Kidney epithelial cell (primary cell): Measurements from ENCODE around the gene HSPB1. TPM values are rescaled to one million over a fixed set of nuclear protein-coding genes. Genes with fewer than 3 reads are reported as not detected.

Experiments
- DNase-seq: peaks from one replicate; pipeline ENCODE4 v3.0.0-alpha.2; 2010; ENCODE audit warnings: low read depth
- H3K27me3 ChIP-seq: 2 replicates; pipeline ENCODE4 v1.6.0; 2011; ENCODE audit warnings: low read length; ENCODE audit not compliant: control insufficient read depth, insufficient read depth
- H3K36me3 ChIP-seq: 2 replicates; pipeline ENCODE4 v1.5.1; 2011; ENCODE audit warnings: low read length; ENCODE audit not compliant: control insufficient read depth, insufficient read depth
- H3K4me3 ChIP-seq: 2 replicates; pipeline ENCODE4 v1.5.1; 2011; ENCODE audit warnings: low read depth, mild to moderate bottlenecking, control low read depth, low read length
- total RNA-seq: library from RNA; depleted of rRNA; stranded (reverse); fragments of >200 nt; gene quantifications from 2 replicates; pipeline ENCODE4 v1.2.3, GENCODE V29; 2015
- TF ChIP-seq, protein P1 (sequence below): IDR thresholded peaks from 2 replicates; pipeline ENCODE4 v1.5.1; 2011; ENCODE audit warnings: mild to moderate bottlenecking, moderate library complexity, low read length, control low read depth, inconsistent platforms; ENCODE audit not compliant: insufficient read depth, poor library complexity, severe bottlenecking

Gene HSPB1
- total RNA-seq, 1 donor from 2014 or later = 138 TPM

DNA sequence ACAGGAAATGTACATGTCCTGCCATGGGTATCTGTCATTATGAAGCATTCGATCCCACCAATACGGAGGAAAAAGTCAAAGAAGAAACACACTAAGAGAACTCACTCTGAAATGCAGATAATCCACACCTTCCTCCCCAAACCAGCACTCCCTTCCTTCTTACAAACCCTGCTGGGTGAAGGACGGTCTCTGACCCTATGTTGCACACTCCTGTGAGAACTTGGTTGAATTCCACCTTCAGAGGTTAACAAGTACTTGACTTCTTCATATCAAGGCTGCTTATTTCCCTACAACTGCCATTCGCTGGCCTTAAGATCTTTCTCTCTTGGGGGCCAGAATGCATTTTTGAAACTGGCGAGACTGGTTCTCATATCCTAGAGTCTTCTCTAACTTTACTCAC is 39.7 kb downstream of the HSPB1 start:
- Histone ChIP-seq H3K4me3 (no peak overlapping the region), H3K36me3 (peaks cover 4% of the 10 kb centered on the region), H3K27me3 (no peaks in the 10 kb centered on the region)
- no peak for DNase-seq
- TF ChIP-seq, protein P1, sequence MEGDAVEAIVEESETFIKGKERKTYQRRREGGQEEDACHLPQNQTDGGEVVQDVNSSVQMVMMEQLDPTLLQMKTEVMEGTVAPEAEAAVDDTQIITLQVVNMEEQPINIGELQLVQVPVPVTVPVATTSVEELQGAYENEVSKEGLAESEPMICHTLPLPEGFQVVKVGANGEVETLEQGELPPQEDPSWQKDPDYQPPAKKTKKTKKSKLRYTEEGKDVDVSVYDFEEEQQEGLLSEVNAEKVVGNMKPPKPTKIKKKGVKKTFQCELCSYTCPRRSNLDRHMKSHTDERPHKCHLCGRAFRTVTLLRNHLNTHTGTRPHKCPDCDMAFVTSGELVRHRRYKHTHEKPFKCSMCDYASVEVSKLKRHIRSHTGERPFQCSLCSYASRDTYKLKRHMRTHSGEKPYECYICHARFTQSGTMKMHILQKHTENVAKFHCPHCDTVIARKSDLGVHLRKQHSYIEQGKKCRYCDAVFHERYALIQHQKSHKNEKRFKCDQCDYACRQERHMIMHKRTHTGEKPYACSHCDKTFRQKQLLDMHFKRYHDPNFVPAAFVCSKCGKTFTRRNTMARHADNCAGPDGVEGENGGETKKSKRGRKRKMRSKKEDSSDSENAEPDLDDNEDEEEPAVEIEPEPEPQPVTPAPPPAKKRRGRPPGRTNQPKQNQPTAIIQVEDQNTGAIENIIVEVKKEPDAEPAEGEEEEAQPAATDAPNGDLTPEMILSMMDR = no peak

DNA sequence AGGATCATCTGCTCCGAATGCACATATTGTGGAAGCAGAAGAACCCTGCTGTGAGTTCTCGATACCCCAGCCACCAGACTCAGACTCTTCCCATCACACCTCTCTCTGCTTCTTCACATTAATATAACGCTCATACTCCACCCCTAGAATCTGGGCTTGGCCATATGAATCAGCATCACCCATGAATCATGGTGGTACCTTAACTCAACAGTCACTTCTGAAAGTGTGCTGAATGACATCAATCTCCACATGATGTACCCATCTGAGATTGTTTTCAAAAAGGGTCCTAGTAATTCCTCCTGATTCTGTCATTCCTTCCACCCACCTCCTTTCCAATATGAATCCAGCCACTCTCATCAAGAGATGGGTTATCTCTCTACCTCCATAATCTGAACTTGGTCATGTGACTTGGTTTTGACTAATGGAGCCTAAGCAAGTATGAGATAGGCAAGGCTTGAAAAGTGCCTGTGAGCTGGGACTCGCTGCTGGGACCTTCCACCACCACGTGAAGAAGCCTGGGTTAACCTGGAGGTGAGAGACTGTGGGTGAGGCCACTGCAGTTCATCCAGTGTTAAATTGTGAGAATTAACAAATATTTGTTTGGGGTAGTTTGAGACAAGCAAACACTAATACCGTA is 40.9 kb downstream of the HSPB1 start:
- H3K27me3 ChIP-seq = no peaks in the 10 kb centered on the region
- TF ChIP-seq, protein P1 = no peak
- H3K36me3 ChIP-seq = peaks cover 4% of the 10 kb centered on the region
- DNase-seq = no peak
- H3K4me3 ChIP-seq = no peak overlapping the region

DNA sequence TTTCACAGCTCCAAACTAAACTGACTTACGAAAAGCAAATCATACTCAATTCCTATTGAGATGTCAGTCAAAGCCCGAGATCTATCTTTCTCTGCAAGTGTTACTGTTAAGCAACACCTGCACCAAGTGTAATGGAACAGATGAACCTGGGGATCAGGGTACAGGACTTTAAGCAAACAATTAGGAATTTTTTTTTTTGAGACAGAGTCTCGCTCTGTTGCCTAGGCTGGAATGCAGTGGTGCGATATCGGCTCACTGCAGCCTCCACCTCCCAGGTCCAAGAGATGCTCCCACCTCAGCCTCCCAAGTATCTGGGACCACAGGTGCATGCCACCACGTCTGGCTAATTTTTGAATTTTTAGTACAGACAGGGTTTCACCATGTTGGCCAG is 41.5 kb downstream of the HSPB1 start:
- TF ChIP-seq, protein P1 = no peak
- no peak for DNase-seq
- Histone ChIP-seq H3K27me3 (no peaks in the 10 kb centered on the region), H3K4me3 (no peak overlapping the region), H3K36me3 (peaks cover 4% of the 10 kb centered on the region)

DNA sequence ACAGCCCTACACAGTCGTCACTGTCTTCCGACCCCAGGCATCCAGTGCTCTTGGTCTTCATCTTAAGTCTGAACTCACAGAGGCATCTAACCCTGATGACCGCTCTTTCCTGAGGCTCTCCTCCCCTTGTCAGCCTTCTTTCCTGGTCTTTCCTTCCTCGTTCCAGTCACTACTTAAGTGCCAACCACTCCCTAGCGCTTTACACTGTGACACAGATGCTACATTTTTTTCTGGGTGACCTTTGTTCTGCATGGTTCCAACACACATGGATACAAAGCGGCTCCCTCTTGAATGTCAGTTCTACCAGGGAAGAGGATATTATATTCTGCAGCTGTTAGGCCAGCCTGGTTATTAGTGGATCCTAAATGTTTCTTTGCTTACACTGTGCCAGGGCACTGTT is 43.6 kb downstream of the HSPB1 start:
- no peak overlapping the region for H3K4me3 ChIP-seq
- no peak for DNase-seq
- H3K27me3 ChIP-seq = no peaks in the 10 kb centered on the region
- TF ChIP-seq, protein P1 = no peak
- peaks cover 4% of the 10 kb centered on the region for H3K36me3 ChIP-seq

DNA sequence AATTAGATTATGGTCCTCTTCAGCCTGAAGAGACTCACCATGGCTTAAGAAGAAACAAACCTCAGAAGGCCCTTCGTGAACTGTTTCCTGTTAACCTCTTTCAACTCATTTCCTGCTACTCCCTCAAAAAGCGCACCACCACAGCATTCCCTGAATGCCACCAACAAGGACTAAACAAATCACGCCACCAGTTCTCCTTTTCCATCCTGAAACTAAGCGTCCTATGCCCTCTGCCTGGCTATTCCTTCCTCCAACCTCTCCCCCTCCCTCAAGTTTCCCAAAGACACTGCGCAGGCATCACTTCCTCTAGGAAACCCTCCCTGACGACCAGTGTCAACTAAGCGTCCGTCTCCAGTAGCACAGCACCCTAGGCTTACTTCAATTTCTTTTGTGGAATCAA is 44.3 kb downstream of the HSPB1 start:
- TF ChIP-seq, protein P1 = no peak
- DNase-seq = no peak
- no peaks in the 10 kb centered on the region for H3K27me3 ChIP-seq
- no peak overlapping the region for H3K4me3 ChIP-seq
- H3K36me3 ChIP-seq = peaks cover 4% of the 10 kb centered on the region

DNA sequence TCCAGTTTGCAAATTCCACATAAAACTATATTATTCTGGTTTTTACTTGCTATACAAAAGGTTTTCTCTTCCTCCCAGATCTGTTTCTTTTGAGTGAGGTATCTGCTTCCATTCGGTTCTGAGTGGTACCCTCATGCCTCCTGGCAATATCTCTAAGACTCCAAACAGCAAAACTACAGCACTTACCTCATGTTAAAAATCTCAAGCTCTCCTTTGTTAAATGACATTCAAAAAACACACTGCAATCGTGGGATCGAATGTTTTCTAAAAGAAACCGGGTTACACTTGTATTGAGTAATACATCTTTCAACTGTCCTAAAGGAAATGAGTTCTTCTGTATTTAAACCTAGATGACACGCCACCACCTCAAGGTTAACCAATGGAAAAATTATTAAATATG is 45.2 kb downstream of the HSPB1 start:
- TF ChIP-seq, protein P1 = no peak
- Histone ChIP-seq H3K4me3 (no peak overlapping the region), H3K36me3 (peaks cover 4% of the 10 kb centered on the region), H3K27me3 (no peaks in the 10 kb centered on the region)
- DNase-seq = no peak
